CD4-positive, alpha-beta T cell treated with Interleukin-17A for 1 hour (primary cell): Measurements from ENCODE around the gene SNED1.
"Not testable (repeated sequence)": the region's sequence is repeated elsewhere in the genome, so short reads cannot be mapped to it uniquely, and the experiment has no call there.

Source experiments
- DNase-seq: peaks from one replicate; pipeline ENCODE4 v3.0.0-alpha.2; 2020

Gene SNED1

GRCh38 chr2:241091201-241091600, 92.8 kb downstream of the SNED1 start:
- no peak for DNase-seq

- DNase-seq: no peak
Measured at GRCh38 chr2:241091734-241092445, 93.5 kb downstream of the SNED1 start.

GRCh38 chr2:241092677-241093076, 94.3 kb downstream of the SNED1 start:
- no peak for DNase-seq

- DNase-seq: not testable (repeated sequence)
Measured at GRCh38 chr2:241093133-241093781, 94.8 kb downstream of the SNED1 start.

- DNase-seq: no peak
Measured at GRCh38 chr2:241094172-241094571, 95.8 kb downstream of the SNED1 start.

GRCh38 chr2:241094924-241095420, 96.6 kb downstream of the SNED1 start:
- no peak for DNase-seq

GRCh38 chr2:241095594-241096290, 97.3 kb downstream of the SNED1 start:
- DNase-seq: peak; percentile 81

GRCh38 chr2:241096979-241097378, 98.6 kb downstream of the SNED1 start:
- no peak for DNase-seq

GRCh38 chr2:241099246-241099645, 100.8 kb downstream of the SNED1 start:
- DNase-seq: no peak

GRCh38 chr2:241102239-241102803, 103.9 kb downstream of the SNED1 start, which contains the start of gene MTERF4:
Gene MTERF4 (minus strand): TSS chr2:241102287. CDS start chr2:241102273, 14 bp downstream.
- DNase-seq: peak; percentile 90

- peak; percentile 9 for DNase-seq
Measured at GRCh38 chr2:241103176-241103595, 104.8 kb downstream of the SNED1 start.

GRCh38 chr2:241104611-241105010, 106.2 kb downstream of the SNED1 start:
- DNase-seq: not testable (repeated sequence)

- no peak for DNase-seq
Measured at GRCh38 chr2:241105641-241106040, 107.2 kb downstream of the SNED1 start.

- no peak for DNase-seq
Measured at GRCh38 chr2:241107031-241107783, 108.8 kb downstream of the SNED1 start.

GRCh38 chr2:241108271-241109209, 110.1 kb downstream of the SNED1 start:
- peak; percentile 72 for DNase-seq

GRCh38 chr2:241109210-241110088, 111.0 kb downstream of the SNED1 start:
- peak; percentile 44 for DNase-seq

GRCh38 chr2:241110089-241110606, 111.7 kb downstream of the SNED1 start:
- DNase-seq: no peak

- DNase-seq: peak; percentile 15
Measured at GRCh38 chr2:241110607-241111439, 112.4 kb downstream of the SNED1 start.

GRCh38 chr2:241111440-241111805, 113.0 kb downstream of the SNED1 start:
- peak; percentile 54 for DNase-seq
